ENCODE results near the gene UBASH3A. TPM values are rescaled to one million over a fixed set of nuclear protein-coding genes. Genes with fewer than 3 reads are reported as not detected.

Gene UBASH3A
- total and polyA plus RNA-seq, 12 donors: 0.09 to 1.3 (median 0.15) TPM; not detected in 7

- H3K36me3 ChIP-seq: no peaks in the 10 kb centered on the region
- ATAC-seq (no peak), DNase-seq (no peak)
- WGBS, 2 donors: 19 to 28% methylated on average over 23 of the region's 23 CpGs
- no peaks in the 10 kb centered on the region for H3K9me3 ChIP-seq
- no peak overlapping the region for H3K4me3 ChIP-seq
- H3K27me3 ChIP-seq: peaks cover 0 to 74% (median 38%) of the 10 kb centered on the region in 7 donors
- no peak overlapping the region for H3K27ac ChIP-seq
- TF ChIP-seq CTCF (IDR thresholded peaks at IDR 0.05): no peak
- no peaks in the 10 kb centered on the region for H3K4me1 ChIP-seq
- intact Hi-C loops (cut with DNase I): no loop called here
Measured at GRCh38 chr21:42374864-42375499, 28.7 kb upstream of the UBASH3A start.

GRCh38 chr21:42375506-42375905 is 28.2 kb upstream of the UBASH3A start:
- H3K4me1 ChIP-seq: no peaks in the 10 kb centered on the region

GRCh38 chr21:42375966-42376337 is 27.8 kb upstream of the UBASH3A start:
- TF ChIP-seq CTCF (IDR thresholded peaks at IDR 0.05): no peak
- DNase-seq: no peak
- WGBS, 2 donors: 87 to 90% methylated on average over 3 of the region's 3 CpGs
- Histone ChIP-seq H3K4me1 (no peaks in the 10 kb centered on the region), H3K27ac (no peak overlapping the region), H3K4me3 (no peak overlapping the region), H3K36me3 (no peaks in the 10 kb centered on the region), H3K27me3 (peaks cover 0 to 69% (median 30%) of the 10 kb centered on the region in 7 donors), H3K9me3 (no peaks in the 10 kb centered on the region)
- intact Hi-C loops (cut with DNase I): no loop called here
- no peak for ATAC-seq

More at GRCh38 chr21:42375506-42375905, 28.2 kb upstream of the UBASH3A start:
- intact Hi-C loops (cut with DNase I): no loop called here
- Histone ChIP-seq H3K4me3 (no peak overlapping the region), H3K27me3 (peaks cover 0 to 71% (median 33%) of the 10 kb centered on the region in 7 donors), H3K9me3 (no peaks in the 10 kb centered on the region), H3K36me3 (no peaks in the 10 kb centered on the region), H3K27ac (no peak overlapping the region)
- DNase-seq (no peak), ATAC-seq (no peak)
- no peak for TF ChIP-seq CTCF (IDR thresholded peaks at IDR 0.05)
- WGBS, 2 donors: 72 to 74% methylated on average over 11 of the region's 11 CpGs

GRCh38 chr21:42376338-42376982 is 27.2 kb upstream of the UBASH3A start:
- DNase-seq (peak in 1 of 2 donors; percentile 14), ATAC-seq (no peak)
- H3K27ac ChIP-seq: no peak overlapping the region
- peak in 2 of 9 donors; percentile 45 to 60 for TF ChIP-seq CTCF (IDR thresholded peaks at IDR 0.05)
- 78% methylated on average over 32 of the region's 32 CpGs for WGBS, 2 donors
- peaks cover 0 to 65% (median 30%) of the 10 kb centered on the region in 7 donors for H3K27me3 ChIP-seq
- no peaks in the 10 kb centered on the region for H3K36me3 ChIP-seq
- no peaks in the 10 kb centered on the region for H3K4me1 ChIP-seq
- peaks cover 0 to 5% (median 0%) of the 10 kb centered on the region in 11 donors for H3K9me3 ChIP-seq
- intact Hi-C loops (cut with DNase I): no loop called here
- no peak overlapping the region for H3K4me3 ChIP-seq
